Measurements from ENCODE around the gene SPAG9.

- TF ChIP-seq EZH2 (IDR thresholded peaks at IDR 0.05; ENCODE audit: borderline replicate concordance) (no peak), CTCF (IDR thresholded peaks at IDR 0.05; ENCODE audit: poor library complexity) (no peak), EZH2phosphoT487 (IDR thresholded peaks at IDR 0.05; ENCODE audit: low read depth, severe bottlenecking, unreplicated experiment) (no peak)
Observed at GRCh38 chr17:51088287-51088686, 32.4 kb downstream of the SPAG9 start.

All from hepatocyte (in vitro differentiated cells).